ENCODE results near the gene CRB2.
"Not testable (repeated sequence)": the region's sequence is repeated elsewhere in the genome, so short reads cannot be mapped to it uniquely, and the experiment has no call there.

Gene CRB2

DNA sequence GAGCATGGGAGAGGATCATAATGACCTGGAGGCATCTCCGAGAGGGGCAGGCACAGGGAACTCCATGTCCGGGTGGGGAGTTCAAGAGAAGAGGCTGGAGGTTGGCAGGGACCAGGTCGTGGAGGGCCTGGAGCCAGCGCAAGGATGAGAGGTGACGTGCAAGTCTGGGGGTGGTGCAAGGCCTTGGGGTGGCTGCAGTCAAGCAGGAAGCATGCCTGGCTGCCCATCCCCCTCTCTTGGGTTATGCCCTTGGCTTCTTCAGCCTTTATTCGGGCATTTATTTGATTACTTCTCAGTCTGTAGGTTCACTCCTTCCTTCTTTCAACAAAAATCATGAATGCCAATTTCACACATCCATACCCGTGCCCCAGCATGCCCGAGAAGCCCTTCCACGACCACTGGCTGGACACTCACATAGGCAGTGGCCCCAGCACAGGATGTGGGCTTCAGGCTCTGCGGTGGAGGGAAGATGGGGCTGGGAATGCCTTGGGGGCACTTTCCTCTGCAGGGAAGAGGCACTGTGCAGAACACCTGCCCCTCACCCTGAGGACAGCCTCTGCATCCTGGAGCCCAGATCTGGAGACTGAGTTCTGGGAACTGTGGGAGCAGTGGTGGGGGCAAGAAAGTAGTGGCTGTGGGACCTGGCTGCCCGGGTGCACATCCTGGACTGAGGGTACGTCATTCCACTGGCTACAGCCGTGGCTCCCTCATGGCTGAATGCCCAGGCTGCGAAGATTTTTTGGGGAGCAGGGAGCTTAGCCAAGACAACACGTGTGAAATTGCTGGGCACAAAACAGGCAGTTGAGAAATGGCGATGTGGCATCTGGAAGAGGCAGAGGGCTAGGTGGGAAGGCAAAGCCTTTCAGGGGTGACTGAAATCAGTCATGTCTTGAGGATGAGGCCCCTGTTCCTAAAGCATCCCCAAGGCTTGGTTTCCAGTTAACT is 38.6 kb downstream of the CRB2 start:
- TF ChIP-seq, protein P1, sequence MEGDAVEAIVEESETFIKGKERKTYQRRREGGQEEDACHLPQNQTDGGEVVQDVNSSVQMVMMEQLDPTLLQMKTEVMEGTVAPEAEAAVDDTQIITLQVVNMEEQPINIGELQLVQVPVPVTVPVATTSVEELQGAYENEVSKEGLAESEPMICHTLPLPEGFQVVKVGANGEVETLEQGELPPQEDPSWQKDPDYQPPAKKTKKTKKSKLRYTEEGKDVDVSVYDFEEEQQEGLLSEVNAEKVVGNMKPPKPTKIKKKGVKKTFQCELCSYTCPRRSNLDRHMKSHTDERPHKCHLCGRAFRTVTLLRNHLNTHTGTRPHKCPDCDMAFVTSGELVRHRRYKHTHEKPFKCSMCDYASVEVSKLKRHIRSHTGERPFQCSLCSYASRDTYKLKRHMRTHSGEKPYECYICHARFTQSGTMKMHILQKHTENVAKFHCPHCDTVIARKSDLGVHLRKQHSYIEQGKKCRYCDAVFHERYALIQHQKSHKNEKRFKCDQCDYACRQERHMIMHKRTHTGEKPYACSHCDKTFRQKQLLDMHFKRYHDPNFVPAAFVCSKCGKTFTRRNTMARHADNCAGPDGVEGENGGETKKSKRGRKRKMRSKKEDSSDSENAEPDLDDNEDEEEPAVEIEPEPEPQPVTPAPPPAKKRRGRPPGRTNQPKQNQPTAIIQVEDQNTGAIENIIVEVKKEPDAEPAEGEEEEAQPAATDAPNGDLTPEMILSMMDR (IDR thresholded peaks at IDR 0.05; ENCODE audit: low read depth, low read length): no peak
- no peak overlapping the region for H3K27ac ChIP-seq
- peaks cover 6% of the 10 kb centered on the region for H3K9me3 ChIP-seq (ENCODE audit: severe bottlenecking)
- no peak for DNase-seq
- no peak overlapping the region for H3K4me3 ChIP-seq (ENCODE audit: low read depth, low read length)
- H3K36me3 ChIP-seq: no peaks in the 10 kb centered on the region; the same call in 1 of the 2 replicates
- no peaks in the 10 kb centered on the region for H3K27me3 ChIP-seq (ENCODE audit: insufficient read depth, low read depth, severe bottlenecking)

DNA sequence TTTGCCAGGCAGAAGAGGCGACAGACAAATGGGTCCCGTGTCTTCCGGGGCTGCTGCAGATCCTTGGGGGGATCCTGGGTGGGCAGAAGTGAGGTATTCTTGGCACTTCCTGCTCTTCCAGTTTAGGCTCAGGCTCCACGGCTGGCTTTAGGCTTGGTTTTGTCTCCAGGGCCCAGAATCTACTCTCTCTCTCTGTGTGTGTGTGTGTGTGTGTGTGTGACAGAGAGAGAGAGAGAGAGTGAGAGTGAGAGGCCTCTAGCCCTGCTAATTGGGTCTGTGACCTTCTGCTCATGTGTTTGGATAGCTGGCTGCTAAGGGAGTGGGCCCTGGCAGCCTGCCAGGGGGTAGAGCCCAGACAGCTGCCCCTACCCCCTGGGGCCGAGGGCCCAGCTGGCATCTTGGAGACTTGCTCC is 39.3 kb downstream of the CRB2 start:
- no peak for DNase-seq
- Histone ChIP-seq H3K27ac (no peak overlapping the region), H3K36me3 (peaks cover 2% of the 10 kb centered on the region), H3K27me3 (ENCODE audit: insufficient read depth, low read depth, severe bottlenecking) (no peaks in the 10 kb centered on the region), H3K9me3 (ENCODE audit: severe bottlenecking) (peaks cover 6% of the 10 kb centered on the region), H3K4me3 (ENCODE audit: low read depth, low read length) (no peak overlapping the region)
- TF ChIP-seq, protein P1 (IDR thresholded peaks at IDR 0.05; ENCODE audit: low read depth, low read length): no peak

DNA sequence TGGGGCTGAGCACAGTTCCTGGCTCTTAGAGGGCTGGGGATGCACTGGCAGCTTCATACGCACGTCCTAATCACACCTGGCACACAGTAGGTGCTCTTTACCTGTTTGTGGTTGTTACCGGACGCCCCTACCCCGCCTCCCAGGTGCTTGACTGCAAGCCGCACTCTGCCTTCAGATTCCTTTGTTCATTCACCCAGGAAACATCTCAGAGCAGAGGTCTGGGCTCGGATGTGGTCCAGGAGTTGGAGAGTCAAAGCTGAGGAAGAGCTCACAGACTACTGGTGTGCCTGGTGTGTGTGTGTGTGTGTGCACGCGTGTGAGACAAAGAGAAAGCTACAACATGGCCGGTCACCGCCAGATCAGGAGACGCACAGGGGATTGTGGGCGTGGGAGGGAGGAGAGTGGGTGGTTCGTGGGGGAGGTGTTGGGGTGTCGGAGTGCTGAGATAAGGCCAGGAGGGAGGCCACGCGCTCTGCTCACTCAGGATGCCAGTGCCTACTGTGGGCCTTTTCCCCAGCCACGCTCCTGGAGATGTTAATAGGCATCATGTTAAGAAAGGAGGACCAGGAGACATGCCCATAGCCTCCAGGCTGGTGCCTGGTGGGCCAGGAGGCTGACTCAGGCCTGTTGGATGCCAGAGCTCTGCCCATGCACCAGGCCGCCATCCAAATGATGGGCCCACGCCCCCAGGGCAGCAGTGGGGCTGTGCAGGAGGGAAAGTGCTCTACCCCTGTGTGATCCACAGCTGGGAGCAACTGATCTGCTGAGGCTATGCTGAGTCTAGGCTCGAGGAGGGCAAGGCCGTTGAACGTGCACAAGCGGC is 39.9 kb downstream of the CRB2 start:
- no peak overlapping the region for H3K4me3 ChIP-seq (ENCODE audit: low read depth, low read length)
- H3K36me3 ChIP-seq: peaks cover 4% of the 10 kb centered on the region
- no peaks in the 10 kb centered on the region for H3K27me3 ChIP-seq (ENCODE audit: insufficient read depth, low read depth, severe bottlenecking)
- H3K9me3 ChIP-seq (ENCODE audit: severe bottlenecking): peaks cover 6% of the 10 kb centered on the region
- TF ChIP-seq, protein P1 (IDR thresholded peaks at IDR 0.05; ENCODE audit: low read depth, low read length): no peak
- no peak overlapping the region for H3K27ac ChIP-seq
- DNase-seq: no peak

DNA sequence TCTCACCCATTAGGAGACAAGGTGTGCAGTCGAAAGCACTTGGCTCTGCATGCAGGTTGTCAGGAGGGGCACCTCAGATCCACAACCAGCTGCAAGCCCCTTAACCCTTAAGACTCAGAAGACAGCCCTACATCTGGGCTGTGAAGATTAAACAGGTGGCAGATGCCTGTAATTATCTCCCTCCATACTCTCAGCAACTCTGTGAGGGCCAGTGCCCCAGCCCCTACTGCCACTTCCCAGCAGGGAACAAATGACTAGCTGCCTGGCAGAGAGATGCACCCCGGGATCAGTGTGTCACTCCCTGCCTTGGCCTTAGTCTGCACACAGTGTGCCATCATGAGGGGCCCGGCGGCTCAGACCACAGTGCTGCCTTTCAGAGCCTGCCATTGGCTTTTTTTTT is 42.0 kb downstream of the CRB2 start:
- H3K9me3 ChIP-seq (ENCODE audit: severe bottlenecking): peaks cover 3% of the 10 kb centered on the region
- TF ChIP-seq, protein P1 (IDR thresholded peaks at IDR 0.05; ENCODE audit: low read depth, low read length): no peak
- no peaks in the 10 kb centered on the region for H3K27me3 ChIP-seq (ENCODE audit: insufficient read depth, low read depth, severe bottlenecking)
- H3K27ac ChIP-seq: no peak overlapping the region
- peaks cover 20% of the 10 kb centered on the region for H3K36me3 ChIP-seq
- no peak overlapping the region for H3K4me3 ChIP-seq (ENCODE audit: low read depth, low read length)
- no peak for DNase-seq

DNA sequence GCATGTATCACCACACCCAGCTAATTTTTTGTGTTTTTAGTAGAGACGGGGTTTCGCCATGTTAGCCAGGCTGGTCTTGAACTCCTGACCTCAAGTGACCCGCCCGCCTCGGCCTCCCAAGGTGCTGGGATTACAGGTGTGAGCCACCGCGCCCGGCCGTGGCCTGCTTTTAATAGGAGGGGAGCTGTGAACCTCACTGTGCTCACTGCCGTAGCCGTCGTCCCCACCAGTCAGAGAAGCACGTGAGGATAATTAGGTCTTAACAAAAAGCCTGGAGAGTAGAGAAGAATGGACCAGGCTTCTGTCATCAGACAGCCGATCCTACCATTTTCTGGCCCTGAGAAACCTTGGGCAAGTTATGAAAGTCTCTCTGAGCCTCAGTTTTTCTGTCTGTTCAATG is 42.9 kb downstream of the CRB2 start:
- not testable (repeated sequence) for H3K27ac ChIP-seq; H3K4me3 ChIP-seq (ENCODE audit: low read depth, low read length); DNase-seq; H3K9me3 ChIP-seq (ENCODE audit: severe bottlenecking); H3K27me3 ChIP-seq (ENCODE audit: insufficient read depth, low read depth, severe bottlenecking)
- H3K36me3 ChIP-seq: peaks cover 21% of the 10 kb centered on the region

DNA sequence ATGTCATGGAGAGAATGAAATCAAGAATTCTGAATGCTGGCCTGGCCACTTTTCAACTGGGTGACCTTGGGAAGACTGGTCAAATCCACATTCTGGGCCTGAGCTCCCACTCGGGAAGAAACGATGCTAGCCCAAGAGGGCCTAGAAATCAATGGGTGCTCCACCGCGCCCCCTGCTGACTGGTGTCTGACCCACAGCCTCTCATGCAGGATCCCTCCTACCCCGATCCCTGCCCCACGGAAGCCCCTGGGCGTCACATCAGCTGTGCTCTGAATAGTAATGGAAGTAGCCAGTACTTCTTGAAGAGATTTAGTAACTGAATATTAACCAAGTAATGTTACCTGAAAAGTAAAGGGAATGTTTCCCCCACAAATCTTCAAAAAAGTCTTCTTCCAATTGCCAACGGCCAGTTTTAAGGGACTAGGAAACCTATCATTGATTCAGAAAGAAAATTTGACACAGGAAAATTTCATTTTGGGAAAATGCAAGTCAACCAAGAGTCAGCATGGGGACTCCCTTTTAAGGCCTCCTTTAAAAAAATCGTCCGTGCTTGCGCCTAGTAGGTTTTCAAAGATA is 43.9 kb downstream of the CRB2 start:
- no peak overlapping the region for H3K4me3 ChIP-seq (ENCODE audit: low read depth, low read length)
- peak; percentile 61 for DNase-seq
- H3K27me3 ChIP-seq (ENCODE audit: insufficient read depth, low read depth, severe bottlenecking): no peaks in the 10 kb centered on the region
- no peaks in the 10 kb centered on the region for H3K9me3 ChIP-seq (ENCODE audit: severe bottlenecking)
- peaks cover 21% of the 10 kb centered on the region for H3K36me3 ChIP-seq
- H3K27ac ChIP-seq: no peak overlapping the region
- TF ChIP-seq, protein P1 (IDR thresholded peaks at IDR 0.05; ENCODE audit: low read depth, low read length): peak; percentile 79

Data from WERI-Rb-1 (cell line).